HepG2 (cell line): ENCODE measurements around the gene TOMM7. TPM values are rescaled to one million over a fixed set of nuclear protein-coding genes. Genes with fewer than 3 reads are reported as not detected.

ENCODE experiments used
- polyA plus RNA-seq, 8 experiments: library from polyadenylated mRNA; depleted of rRNA in 3 of 8; stranded (reverse) in 7 of 8; unstranded in 1 of 8; fragments of >200 nt; fragmentation: Illumina TruSeq in 4 of 8; extraction: Trizol in 4 of 8; gene quantifications; 2 replicates each; pipeline versions ENCODE4 v1.2.1 to v1.2.3, GENCODE V29; 2011 to 2016; ENCODE audit warnings: low read depth in 4 of 8, missing spikeins in 1 of 8, mixed read lengths in 1 of 8; ENCODE audit not compliant: insufficient read depth in 1 of 8
- small RNA-seq, 3 experiments: library from RNA; depleted of rRNA; stranded (forward); fragments of <200 nt; gene quantifications; one replicate each; pipeline ENCODE3, GENCODE V24; 2012; ENCODE audit warnings: low read depth in 2 of 3, low replicate concordance in 1 of 3; ENCODE audit not compliant: insufficient read length in 3 of 3, insufficient read depth in 2 of 3
- total RNA-seq, 5 experiments: library from RNA; depleted of rRNA; stranded (reverse); fragments of >200 nt; fragmentation: Illumina TruSeq; extraction: Trizol; gene quantifications; 2 replicates each; pipeline ENCODE4 v1.2.3, GENCODE V29; 2016; ENCODE audit warnings: low read depth in 1 of 5

The TOMM7 gene
- total and polyA plus RNA-seq, 2 of the 13 experiments (the other 11 are each of a cell fraction or from before 2014, with no cell fraction given): 251 to 369 TPM

Small RNA genes lying within 50 kb of the gene (small RNA-seq; reads per million reads assigned to genes)
- gene SNORD93: 147 to 239 (median 167) reads per million in 3 experiments

Other genes starting within 250 kb of the TOMM7 start
- not detected in 2 replicates for gene IL6, start 95.6 kb downstream of the TOMM7 start, total RNA-seq (2016; rRNA removed; fragmentation: Illumina TruSeq; extraction: Trizol)
- gene IL6, start 95.6 kb downstream of the TOMM7 start, polyA plus RNA-seq (2011; rRNA removed): not detected in 2 replicates
- 41.8 and 52.2 TPM in 2 replicates for gene HYCC1, start 191.3 kb upstream of the TOMM7 start, total RNA-seq (2016; rRNA removed; fragmentation: Illumina TruSeq; extraction: Trizol)
- 8.1 and 9.5 TPM in 2 replicates for gene HYCC1, start 191.3 kb upstream of the TOMM7 start, polyA plus RNA-seq (2011; rRNA removed)